GM18505 (cell line): ENCODE results near the gene TEP1.

Experiments
- ATAC-seq: cut with Tn5 transposase; IDR thresholded peaks from one replicate; pipeline ENCODE4 v1.9.1; 2021; ENCODE audit not compliant: unreplicated experiment
- POLR2A ChIP-seq: IDR thresholded peaks from 4 replicates; pipeline ENCODE4 v1.6.1; 2011; ENCODE audit warnings: borderline replicate concordance; ENCODE audit not compliant: insufficient read depth, insufficient read length; ENCODE audit errors: extremely low read depth

TEP1 gene

DNA sequence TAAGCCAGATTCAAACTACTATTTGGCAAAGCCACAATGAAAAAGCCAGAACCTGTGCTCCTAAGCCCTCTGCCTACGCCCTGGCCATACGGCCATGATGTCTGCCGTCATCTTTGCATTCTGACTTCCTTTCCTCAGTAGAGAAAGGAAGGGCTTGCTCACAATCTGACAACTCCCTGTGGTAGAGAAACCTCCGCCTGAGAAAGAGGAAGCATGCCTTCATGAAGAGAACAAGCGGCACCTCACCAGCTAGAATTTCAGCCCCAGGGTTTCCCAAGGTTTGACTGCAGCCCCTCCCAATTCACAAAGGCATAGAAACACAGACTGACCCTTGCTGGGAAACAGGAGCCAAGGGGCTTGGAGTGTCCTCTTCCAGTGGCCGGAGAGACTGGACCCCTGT lies 25.7 kb downstream of the TEP1 start:
- no peak for ATAC-seq
- no peak for TF ChIP-seq POLR2A

- no peak for TF ChIP-seq POLR2A
- ATAC-seq = no peak
These were observed 26.9 kb downstream of the TEP1 start for GRCh38 chr14:20386276-20386855.

- no peak for TF ChIP-seq POLR2A
- ATAC-seq = no peak
These were observed 28.4 kb downstream of the TEP1 start for GRCh38 chr14:20384886-20385285.

DNA sequence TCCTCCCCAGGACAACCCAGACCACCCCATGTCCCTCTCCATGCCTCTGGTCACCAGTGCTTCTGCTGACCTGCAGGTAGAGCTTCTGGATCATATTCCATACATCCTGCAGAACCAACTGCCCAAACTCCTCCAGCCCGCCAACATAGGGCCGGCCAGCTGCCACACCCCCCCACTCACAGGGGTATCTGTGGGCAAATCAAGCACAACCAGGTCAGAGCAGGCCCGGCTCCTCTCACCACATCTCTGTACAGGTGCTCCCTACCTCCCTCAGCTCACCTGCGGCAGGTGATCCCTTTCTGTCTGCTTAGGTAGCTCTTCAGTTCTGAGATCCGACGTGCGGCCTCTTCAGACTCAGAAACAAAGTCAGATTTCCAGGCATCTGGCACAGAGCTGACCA lies 29.0 kb downstream of the TEP1 start:
- ATAC-seq = no peak
- no peak for TF ChIP-seq POLR2A

GRCh38 chr14:20383636-20384035 lies 29.7 kb downstream of the TEP1 start:
- ATAC-seq = no peak
- TF ChIP-seq POLR2A = no peak

- no peak for TF ChIP-seq POLR2A
- no peak for ATAC-seq
These were observed 30.3 kb downstream of the TEP1 start for GRCh38 chr14:20383032-20383431.

GRCh38 chr14:20382526-20382925 lies 30.8 kb downstream of the TEP1 start:
- TF ChIP-seq POLR2A = no peak

GRCh38 chr14:20381341-20381740 lies 32.0 kb downstream of the TEP1 start:
- no peak for ATAC-seq

More at GRCh38 chr14:20382526-20382925, 30.8 kb downstream of the TEP1 start:
- no peak for ATAC-seq

DNA sequence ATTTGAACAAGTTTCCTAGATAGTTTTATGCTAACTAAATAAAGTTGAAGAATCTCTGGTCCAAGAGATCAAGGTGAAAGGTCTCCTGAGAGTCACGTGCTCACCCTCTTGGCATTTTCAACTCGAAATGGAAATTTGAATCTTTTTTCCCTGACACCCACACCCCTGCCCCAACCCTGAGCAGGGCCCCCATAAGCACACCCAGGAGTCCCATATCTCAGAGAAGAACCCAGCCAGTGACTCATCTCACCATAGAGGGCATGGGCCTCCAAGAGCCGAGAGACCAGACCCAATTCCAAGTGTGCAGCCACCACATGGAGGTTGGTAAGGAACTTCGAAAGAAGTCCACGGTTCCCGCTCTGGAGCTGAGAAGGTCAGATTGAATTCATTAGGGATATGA lies 32.6 kb downstream of the TEP1 start:
- ATAC-seq = no peak

More at GRCh38 chr14:20381341-20381740, 32.0 kb downstream of the TEP1 start:
- no peak for TF ChIP-seq POLR2A

DNA sequence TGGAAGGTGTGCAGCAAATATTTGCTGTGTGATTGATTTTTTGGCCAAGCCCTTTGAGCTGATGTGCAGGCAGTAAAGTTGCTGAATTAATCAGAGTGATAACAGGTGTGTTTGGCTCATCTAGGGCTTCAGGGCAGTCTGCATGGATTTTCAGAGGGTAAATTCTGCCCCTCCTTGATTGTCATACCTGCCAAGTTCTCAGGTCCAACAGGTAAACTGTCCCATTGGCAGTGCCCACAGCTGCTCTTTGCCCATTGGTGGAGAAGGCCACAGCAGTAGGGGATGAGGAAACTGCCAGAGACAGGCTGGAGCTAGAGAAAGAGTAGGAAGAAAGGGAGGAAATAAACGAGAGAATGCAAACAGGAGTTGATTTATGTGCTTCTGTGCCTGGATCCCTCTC lies 33.6 kb downstream of the TEP1 start:
- no peak for TF ChIP-seq POLR2A
- ATAC-seq = no peak

More for the DNA sequence above, 32.6 kb downstream of the TEP1 start:
- no peak for TF ChIP-seq POLR2A

DNA sequence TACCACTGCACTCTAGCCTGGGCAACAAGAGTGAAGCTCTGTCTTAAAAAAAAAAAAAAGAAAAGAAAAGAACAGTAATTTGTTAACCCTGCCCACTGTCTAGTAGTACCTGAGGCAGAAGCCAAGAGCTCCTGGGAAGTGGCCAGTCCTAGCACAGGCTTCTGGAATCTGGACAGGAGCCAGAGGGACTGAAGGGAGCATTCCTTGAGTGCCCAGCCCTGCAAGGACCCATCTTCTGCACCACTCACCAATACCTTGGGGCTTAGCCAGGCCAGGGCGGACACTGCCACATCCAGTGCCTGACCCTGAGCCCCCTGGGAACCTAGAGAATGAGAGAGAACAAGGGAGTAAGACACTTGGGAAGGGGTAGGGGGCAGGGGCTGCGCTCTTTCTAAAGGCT lies 36.1 kb downstream of the TEP1 start:
- ATAC-seq = no peak

GRCh38 chr14:20376071-20376588 lies 37.2 kb downstream of the TEP1 start:
- ATAC-seq = no peak
- no peak for TF ChIP-seq POLR2A

More for the DNA sequence above, 36.1 kb downstream of the TEP1 start:
- no peak for TF ChIP-seq POLR2A

GRCh38 chr14:20375471-20375870 lies 37.8 kb downstream of the TEP1 start:
- ATAC-seq = no peak
- TF ChIP-seq POLR2A = no peak

GRCh38 chr14:20372796-20373195 lies 40.5 kb downstream of the TEP1 start:
- TF ChIP-seq POLR2A = no peak
- no peak for ATAC-seq
